HepG2 (cell line): ENCODE results near the gene MXI1. TPM values are rescaled to one million over a fixed set of nuclear protein-coding genes. Genes with fewer than 3 reads are reported as not detected.

Source experiments
- ATAC-seq: fragments of 200-7000 bp; cut with Tn5 transposase; 3 replicates; pipeline ENCODE4 v1.9.1; 2020; ENCODE audit warnings: mild to moderate bottlenecking, moderate library complexity
- BruUV-seq: library from RNA; stranded (reverse); fragments of 400-500 nt; replicated peaks from 2 replicates; lab custom pipeline; 2021; lab: Mats Ljungman, UMichigan
- CTCF ChIA-PET: fragments of 300-600 bp; formaldehyde crosslinking; extraction: SDS; loops from one replicate; lab custom pipeline; 2021; ENCODE audit warnings: low total read pairs, inconsistent platforms, low intra/inter-chr PET ratio; lab: Yijun Ruan, JAX
- POLR2A ChIA-PET: fragments of 350-600 bp; sonication (Branson Sonifier 250); formaldehyde crosslinking; loops from one replicate; lab custom pipeline; 2020; ENCODE audit warnings: antibody characterized with exemption, inconsistent platforms; lab: Yijun Ruan, JAX
- DNase-seq: peaks from one replicate; pipeline ENCODE4 v3.0.0-alpha.2; 2015; ENCODE audit warnings: low spot score
- FAIRE-seq: peaks from 3 replicates; lab custom pipeline; 2011; peaks lifted over from hg19 to GRCh38; lab: Jason Lieb, UNC
- H2AFZ ChIP-seq: one replicate; pipeline ENCODE4 v1.6.1; 2011; ENCODE audit warnings: low read length, inconsistent platforms
- H3K27ac ChIP-seq: fragments of 300-600 bp; 3 replicates; pipeline ENCODE4 v1.8.0; 2011; ENCODE audit warnings: mixed run types, mild to moderate bottlenecking, mixed read lengths, low read length, inconsistent platforms; ENCODE audit not compliant: insufficient read depth; ENCODE audit errors: extremely low read length
- H3K27me3 ChIP-seq, 2 experiments: fragments of 200-600 bp in 1 of 2; 2 replicates in 1 of 2; 3 replicates in 1 of 2; pipeline versions ENCODE4 v1.6.0 to v1.8.0; 2011; ENCODE audit warnings: low read length in 2 of 2, mild to moderate bottlenecking in 2 of 2, moderate library complexity in 2 of 2, inconsistent platforms in 1 of 2; ENCODE audit not compliant: insufficient read depth in 2 of 2, control insufficient read depth in 1 of 2
- H3K36me3 ChIP-seq, 2 experiments: fragments of 200-600 bp in 1 of 2; replicated peaks in 1 of 2; 2 replicates in 1 of 2; 3 replicates in 1 of 2; pipeline versions ENCODE4 v1.5.1 to v1.8.0; 2011; ENCODE audit warnings: low read length in 2 of 2, inconsistent platforms in 1 of 2; ENCODE audit not compliant: insufficient read depth in 2 of 2, control insufficient read depth in 1 of 2
- H3K4me1 ChIP-seq: 2 replicates; pipeline ENCODE4 v1.5.1; 2012; ENCODE audit warnings: low read length, inconsistent platforms; ENCODE audit not compliant: insufficient read depth
- H3K4me2 ChIP-seq: 2 replicates; pipeline ENCODE4 v1.6.0; 2011; ENCODE audit warnings: low read depth, low read length, inconsistent platforms
- H3K4me3 ChIP-seq, 3 experiments: fragments of 200-600 bp in 1 of 3; sonication (generic), shearing (Covaris generic) in 1 of 3; replicated peaks in 1 of 3; 2 replicates each; pipeline ENCODE4 v1.5.1; 2011 to 2016; ENCODE audit warnings: low read length in 3 of 3, inconsistent platforms in 2 of 3, low read depth in 2 of 3, mild to moderate bottlenecking in 2 of 3, control low read depth in 1 of 3, mixed read lengths in 1 of 3; ENCODE audit not compliant: insufficient read depth in 1 of 3
- H3K79me2 ChIP-seq: one replicate; pipeline ENCODE4 v1.6.1; 2011; ENCODE audit warnings: low read length, inconsistent platforms; ENCODE audit not compliant: insufficient read depth
- H3K9ac ChIP-seq: 2 replicates; pipeline ENCODE4 v1.6.0; 2011; ENCODE audit warnings: mild to moderate bottlenecking, low read depth, low read length, inconsistent platforms; ENCODE audit not compliant: insufficient read depth
- H3K9me3 ChIP-seq: 2 replicates; pipeline ENCODE4 v1.5.1; 2012; ENCODE audit warnings: mild to moderate bottlenecking, low read length
- H4K20me1 ChIP-seq: 2 replicates; pipeline ENCODE4 v1.6.0; 2011; ENCODE audit warnings: inconsistent platforms, mild to moderate bottlenecking, low read length, moderate library complexity; ENCODE audit not compliant: insufficient read depth
- HNRNPL ChIP-seq: fragments of 200-400 bp; formaldehyde crosslinking; IDR thresholded peaks from 2 replicates; pipeline ENCODE4 v1.6.1; 2017; ENCODE audit warnings: mild to moderate bottlenecking, low read depth, low read length
- JUNB ChIP-seq: sonication (generic); formaldehyde crosslinking; IDR thresholded peaks from 2 replicates; pipeline ENCODE4 v1.8.0; 2022; ENCODE audit warnings: missing genetic modification reagents, mild to moderate bottlenecking, borderline replicate concordance
- KIAA2018 ChIP-seq: sonication (generic); formaldehyde crosslinking; IDR thresholded peaks from 2 replicates; pipeline ENCODE4 v1.5.0; 2020; ENCODE audit warnings: mild to moderate bottlenecking, missing genetic modification reagents, borderline replicate concordance
- MATR3 ChIP-seq: sonication (generic); formaldehyde crosslinking; IDR thresholded peaks from 2 replicates; pipeline ENCODE4 v1.4.0; 2020; ENCODE audit warnings: missing genetic modification reagents
- MTERF4 ChIP-seq: sonication (generic); formaldehyde crosslinking; IDR thresholded peaks from 2 replicates; pipeline ENCODE4 v1.8.0; 2023; ENCODE audit warnings: mild to moderate bottlenecking, missing genetic modification reagents
- MYC ChIP-seq: sonication (generic); formaldehyde crosslinking; IDR thresholded peaks from 2 replicates; pipeline ENCODE4 v1.9.0; 2021; ENCODE audit warnings: missing genetic modification reagents, borderline replicate concordance
- NFIB ChIP-seq: sonication (generic); formaldehyde crosslinking; IDR thresholded peaks from 2 replicates; pipeline ENCODE4 v1.9.0; 2021; ENCODE audit warnings: missing genetic modification reagents, mild to moderate bottlenecking, borderline replicate concordance
- TCF7L2 ChIP-seq: IDR thresholded peaks from 2 replicates; pipeline ENCODE4 v1.6.1; 2011; ENCODE audit warnings: mild to moderate bottlenecking, low read depth, low read length, moderate library complexity
- ZMYM3 ChIP-seq: sonication (generic); formaldehyde crosslinking; IDR thresholded peaks from 2 replicates; pipeline ENCODE4 v1.5.1; 2020; ENCODE audit warnings: mild to moderate bottlenecking, missing genetic modification reagents
- ZNF205 ChIP-seq: IDR thresholded peaks from 2 replicates; pipeline ENCODE4 v1.6.1; 2018; ENCODE audit warnings: missing biosample characterization, missing genetic modification reagents
- ZNF260 ChIP-seq: sonication (generic); formaldehyde crosslinking; IDR thresholded peaks from 2 replicates; pipeline ENCODE4 v1.4.0; 2020; ENCODE audit warnings: missing genetic modification reagents, low read depth, mild to moderate bottlenecking, borderline replicate concordance
- ZNF616 ChIP-seq: sonication (generic); formaldehyde crosslinking; IDR thresholded peaks from 2 replicates; pipeline ENCODE4 v1.5.0; 2020; ENCODE audit warnings: low read depth, mild to moderate bottlenecking, missing genetic modification reagents
- ZSCAN25 ChIP-seq: sonication (generic); formaldehyde crosslinking; IDR thresholded peaks from 2 replicates; pipeline ENCODE4 v1.8.0; 2022; ENCODE audit warnings: mild to moderate bottlenecking, missing genetic modification reagents
- WGBS: methylation state at CpG from one replicate; pipeline ENCODE4 v1.1.6; 2017; ENCODE audit warnings: low lambda C conversion rate; 5-methylcytosine and 5-hydroxymethylcytosine counted together
- in situ Hi-C: cut with HindIII; loops from 2 replicates; pipeline ENCODE4 v1.10.0; 2017; ENCODE audit warnings: low pct_unique_long_range_greater_than_20kb; ENCODE audit not compliant: extremely low pct_ligation_motif_present
- intact Hi-C: fragments of 100-400 bp; cut with micrococcal nuclease; formaldehyde crosslinking; loops from one replicate; pipeline ENCODE4 v1.10.0; 2022; ENCODE audit not compliant: unreplicated experiment
- polyA plus RNA-seq, 8 experiments: library from polyadenylated mRNA; depleted of rRNA in 3 of 8; stranded (reverse) in 7 of 8; unstranded in 1 of 8; fragments of >200 nt; fragmentation: Illumina TruSeq in 4 of 8; extraction: Trizol in 4 of 8; gene quantifications; 2 replicates each; pipeline versions ENCODE4 v1.2.1 to v1.2.3, GENCODE V29; 2011 to 2016; ENCODE audit warnings: low read depth in 4 of 8, missing spikeins in 1 of 8, mixed read lengths in 1 of 8; ENCODE audit not compliant: insufficient read depth in 1 of 8
- total RNA-seq, 5 experiments: library from RNA; depleted of rRNA; stranded (reverse); fragments of >200 nt; fragmentation: Illumina TruSeq; extraction: Trizol; gene quantifications; 2 replicates each; pipeline ENCODE4 v1.2.3, GENCODE V29; 2016; ENCODE audit warnings: low read depth in 1 of 5
- TF ChIP-seq, protein P1 (sequence below): sonication (generic); formaldehyde crosslinking; IDR thresholded peaks from 2 replicates; pipeline ENCODE4 v1.8.0; 2022; ENCODE audit warnings: mild to moderate bottlenecking, missing genetic modification reagents

MXI1 gene
- total and polyA plus RNA-seq, 2 of the 13 experiments (the other 11 are each of a cell fraction or from before 2014, with no cell fraction given) = 6.6 to 22.0 TPM

- intact Hi-C loops = no loop called here
- H3K36me3 ChIP-seq = no peaks in the 10 kb centered on the region
- no peaks in the 10 kb centered on the region; a peak in 4 of 5 replicates for H3K27me3 ChIP-seq
- H3K4me3 ChIP-seq = no peak overlapping the region
- WGBS = 44% methylated on average over 5 of the region's 5 CpGs
- H3K9ac ChIP-seq = no peak overlapping the region
- H3K4me2 ChIP-seq = no peak overlapping the region
- H2AFZ ChIP-seq = no peak overlapping the region
- no peaks in the 10 kb centered on the region for H4K20me1 ChIP-seq
- no TSS peak for BruUV-seq
- no peak for ATAC-seq
- H3K4me1 ChIP-seq = no peaks in the 10 kb centered on the region
- FAIRE-seq = no peak
- no peak for DNase-seq
- H3K79me2 ChIP-seq = no peaks in the 10 kb centered on the region
- ChIA-PET CTCF (no interaction called here), POLR2A (no interaction called here)
- H3K9me3 ChIP-seq = no peaks in the 10 kb centered on the region
- in situ Hi-C loops = no loop called here
- H3K27ac ChIP-seq = no peak overlapping the region
- TF ChIP-seq, protein P1, sequence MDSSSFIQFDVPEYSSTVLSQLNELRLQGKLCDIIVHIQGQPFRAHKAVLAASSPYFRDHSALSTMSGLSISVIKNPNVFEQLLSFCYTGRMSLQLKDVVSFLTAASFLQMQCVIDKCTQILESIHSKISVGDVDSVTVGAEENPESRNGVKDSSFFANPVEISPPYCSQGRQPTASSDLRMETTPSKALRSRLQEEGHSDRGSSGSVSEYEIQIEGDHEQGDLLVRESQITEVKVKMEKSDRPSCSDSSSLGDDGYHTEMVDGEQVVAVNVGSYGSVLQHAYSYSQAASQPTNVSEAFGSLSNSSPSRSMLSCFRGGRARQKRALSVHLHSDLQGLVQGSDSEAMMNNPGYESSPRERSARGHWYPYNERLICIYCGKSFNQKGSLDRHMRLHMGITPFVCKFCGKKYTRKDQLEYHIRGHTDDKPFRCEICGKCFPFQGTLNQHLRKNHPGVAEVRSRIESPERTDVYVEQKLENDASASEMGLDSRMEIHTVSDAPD (CRISPR knock-in tag) = no peak
- TF ChIP-seq ZNF205 = no peak
- TF ChIP-seq HNRNPL = no peak
- no peak for TF ChIP-seq KIAA2018
- no peak for TF ChIP-seq TCF7L2
- TF ChIP-seq NFIB (CRISPR knock-in tag) = no peak
- TF ChIP-seq ZNF616 (CRISPR knock-in tag) = no peak
- no peak for TF ChIP-seq ZNF260
- no peak for TF ChIP-seq JUNB (CRISPR knock-in tag)
- no peak for TF ChIP-seq MTERF4
- TF ChIP-seq ZSCAN25 (CRISPR knock-in tag) = no peak
- no peak for TF ChIP-seq MYC
- no peak for TF ChIP-seq ZMYM3 (CRISPR knock-in tag)
- no peak for TF ChIP-seq MATR3 (CRISPR knock-in tag)
Measured at GRCh38 chr10:110181911-110182310, 25.5 kb upstream of the MXI1 start.
